ENCODE results near the gene TOR2A. TPM values are rescaled to one million over a fixed set of nuclear protein-coding genes. Genes with fewer than 3 reads are reported as not detected.

TOR2A gene
- total RNA-seq, 1 experiment from 2014 or later, result 13.2 TPM

DNA sequence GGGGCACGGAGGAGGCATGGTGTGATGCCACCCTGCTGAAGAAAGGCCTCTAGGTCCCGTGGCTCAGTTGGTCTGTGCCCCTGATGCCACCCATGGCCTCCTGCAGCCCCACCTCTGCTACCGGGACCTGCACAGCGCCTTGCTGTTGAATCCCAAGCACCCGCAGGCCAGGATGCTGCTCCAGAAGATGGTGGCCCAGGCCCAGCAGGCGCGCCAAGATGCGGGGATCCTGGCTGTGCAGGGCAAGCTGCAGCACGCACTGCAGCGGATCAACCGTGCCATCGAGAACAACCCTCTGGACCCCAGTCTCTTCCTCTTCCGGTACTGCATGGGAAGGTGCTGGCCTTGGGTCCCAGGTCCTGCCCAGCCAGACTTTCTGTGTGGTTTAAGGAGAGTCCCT lies 12.1 kb downstream of the TOR2A start:
- Histone ChIP-seq H3K79me1 (ENCODE audit: insufficient read depth, low read depth, low read length, poor library complexity, severe bottlenecking) (no peaks in the 10 kb centered on the region), H3K4ac (ENCODE audit: low read depth, low read length) (no peak overlapping the region), H4K8ac (replicated peaks; ENCODE audit: insufficient read length, low read depth, low read length) (no peak overlapping the region), H2BK20ac (ENCODE audit: low read depth, low read length, poor library complexity, severe bottlenecking) (no peak overlapping the region), H3K9ac (ENCODE audit: extremely low read depth, insufficient read length, low read length) (no peak overlapping the region), H3K56ac (ENCODE audit: insufficient read length, low read depth, low read length) (no peak overlapping the region), H3K4me1 (ENCODE audit: insufficient read depth, low read length) (no peaks in the 10 kb centered on the region; the same call in 1 of the 2 replicates), H3K9me3 (ENCODE audit: control insufficient read depth, low read depth, low read length) (no peaks in the 10 kb centered on the region), H3K23me2 (ENCODE audit: insufficient read length, low read depth, low read length, poor library complexity, severe bottlenecking) (no peaks in the 10 kb centered on the region), H3K14ac (ENCODE audit: insufficient read depth, low read length) (no peak overlapping the region), H3K79me2 (ENCODE audit: insufficient read depth, low read length) (no peaks in the 10 kb centered on the region), H2AFZ (ENCODE audit: low read length) (no peak overlapping the region), H2BK15ac (ENCODE audit: low read depth, low read length) (no peak overlapping the region), H3K27me3 (ENCODE audit: insufficient read depth, low read length) (no peaks in the 10 kb centered on the region), H2BK12ac (ENCODE audit: insufficient read length, low read depth, low read length) (no peak overlapping the region), H3T11ph (ENCODE audit: low read length) (no peak overlapping the region), H4K91ac (ENCODE audit: insufficient read length, low read depth, low read length) (no peak overlapping the region), H4K20me1 (ENCODE audit: control insufficient read depth, insufficient read depth, insufficient read length) (no peaks in the 10 kb centered on the region), H3K23ac (ENCODE audit: insufficient read length, low read depth, low read length) (no peak overlapping the region), H3K27ac (ENCODE audit: insufficient read length, low read depth, low read length) (no peak overlapping the region), H2AK5ac (ENCODE audit: insufficient read length, low read length) (no peak overlapping the region), H3K4me2 (ENCODE audit: insufficient read depth, insufficient read length, low read length) (no peak overlapping the region), H2BK120ac (ENCODE audit: low read depth, low read length, poor library complexity, severe bottlenecking) (no peak overlapping the region), H2BK5ac (ENCODE audit: insufficient read length, low read length) (no peak overlapping the region), H3K18ac (ENCODE audit: insufficient read length, low read depth, low read length) (no peak overlapping the region), H4K5ac (ENCODE audit: insufficient read length, low read depth, low read length) (no peak overlapping the region)
- DNase-seq, result no peak
- Mint-ChIP-seq H3K4me1 (peaks cover 0 to 12% of the 10 kb centered on the region in 2 experiments; a peak in 3 of 4 replicates), H3K27ac (no peak overlapping the region), H3K36me3 (ENCODE audit: insufficient read depth in 1 of 3, low read depth in 3 of 3) (no peaks in the 10 kb centered on the region), H3K9me3 (no peaks in the 10 kb centered on the region; a peak in 1 of 5 replicates), H3K4me3 (no peak overlapping the region), H3K27me3 (ENCODE audit: low read depth) (no peaks in the 10 kb centered on the region)
- TF ChIP-seq, protein P1, sequence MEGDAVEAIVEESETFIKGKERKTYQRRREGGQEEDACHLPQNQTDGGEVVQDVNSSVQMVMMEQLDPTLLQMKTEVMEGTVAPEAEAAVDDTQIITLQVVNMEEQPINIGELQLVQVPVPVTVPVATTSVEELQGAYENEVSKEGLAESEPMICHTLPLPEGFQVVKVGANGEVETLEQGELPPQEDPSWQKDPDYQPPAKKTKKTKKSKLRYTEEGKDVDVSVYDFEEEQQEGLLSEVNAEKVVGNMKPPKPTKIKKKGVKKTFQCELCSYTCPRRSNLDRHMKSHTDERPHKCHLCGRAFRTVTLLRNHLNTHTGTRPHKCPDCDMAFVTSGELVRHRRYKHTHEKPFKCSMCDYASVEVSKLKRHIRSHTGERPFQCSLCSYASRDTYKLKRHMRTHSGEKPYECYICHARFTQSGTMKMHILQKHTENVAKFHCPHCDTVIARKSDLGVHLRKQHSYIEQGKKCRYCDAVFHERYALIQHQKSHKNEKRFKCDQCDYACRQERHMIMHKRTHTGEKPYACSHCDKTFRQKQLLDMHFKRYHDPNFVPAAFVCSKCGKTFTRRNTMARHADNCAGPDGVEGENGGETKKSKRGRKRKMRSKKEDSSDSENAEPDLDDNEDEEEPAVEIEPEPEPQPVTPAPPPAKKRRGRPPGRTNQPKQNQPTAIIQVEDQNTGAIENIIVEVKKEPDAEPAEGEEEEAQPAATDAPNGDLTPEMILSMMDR (conservative IDR thresholded peaks at IDR 0.05), result no peak
- no CpG with 5 or more reads among the region's 13 CpGs for WGBS (ENCODE audit: extremely low coverage, insufficient read length, low lambda C conversion rate)
